Neural cell (in vitro differentiated cells): Measurements from ENCODE around the gene LDAH. TPM values are rescaled to one million over a fixed set of nuclear protein-coding genes. Genes with fewer than 3 reads are reported as not detected.

Source experiments
- H2AFZ ChIP-seq: fragments of 200-600, 300-800 bp; sonication (generic), shearing (Covaris generic); 2 replicates; pipeline ENCODE4 v1.6.0; 2014; ENCODE audit warnings: low read depth, mild to moderate bottlenecking, antibody characterized with exemption, low read length, moderate library complexity
- H3F3A ChIP-seq: fragments of 200-600 bp; shearing (Covaris generic); 2 replicates; pipeline ENCODE4 v1.6.1; 2016; ENCODE audit warnings: mild to moderate bottlenecking, moderate library complexity, mixed read lengths, antibody characterized with exemption, low read length; ENCODE audit not compliant: insufficient read depth, poor library complexity, severe bottlenecking
- H3K27ac ChIP-seq: fragments of 200-600, 300-800 bp; sonication (generic), shearing (Covaris generic); 2 replicates; pipeline ENCODE4 v1.5.1; 2014; ENCODE audit warnings: mild to moderate bottlenecking, low read length, moderate library complexity
- H3K27me3 ChIP-seq: fragments of 300-800, 200-600 bp; sonication (generic), shearing (Covaris generic); 2 replicates; pipeline ENCODE4 v1.6.0; 2014; ENCODE audit warnings: mild to moderate bottlenecking, low read depth, low read length, moderate library complexity; ENCODE audit not compliant: insufficient read depth
- H3K36me3 ChIP-seq: fragments of 300-800, 200-600 bp; sonication (generic), shearing (Covaris generic); 2 replicates; pipeline ENCODE4 v1.5.1; 2014; ENCODE audit warnings: mild to moderate bottlenecking, antibody characterized with exemption, low read length, moderate library complexity; ENCODE audit not compliant: insufficient read depth
- H3K4me2 ChIP-seq: fragments of 300-800, 200-600 bp; sonication (generic), shearing (Covaris generic); 2 replicates; pipeline ENCODE4 v1.6.0; 2014; ENCODE audit warnings: mild to moderate bottlenecking, low read length
- H3K4me3 ChIP-seq: fragments of 300-800, 200-600 bp; sonication (generic), shearing (Covaris generic); 2 replicates; pipeline ENCODE4 v1.5.1; 2014; ENCODE audit warnings: mild to moderate bottlenecking, low read length, moderate library complexity
- H3K79me2 ChIP-seq: fragments of 200-600 bp; shearing (Covaris generic); replicated peaks from 2 replicates; pipeline ENCODE4 v1.6.0; 2014; ENCODE audit warnings: mild to moderate bottlenecking, low read length, moderate library complexity; ENCODE audit not compliant: insufficient read depth
- H3K9ac ChIP-seq: fragments of 300-800, 200-600 bp; sonication (generic), shearing (Covaris generic); 2 replicates; pipeline ENCODE4 v1.6.1; 2016; ENCODE audit warnings: mild to moderate bottlenecking, low read length, mixed read lengths
- H3K9me2 ChIP-seq: fragments of 200-600 bp; shearing (Covaris generic); 2 replicates; pipeline ENCODE4 v1.6.1; 2016; ENCODE audit warnings: mild to moderate bottlenecking, low read length, mixed read lengths; ENCODE audit not compliant: insufficient read depth
- H3K9me3 ChIP-seq: fragments of 200-600, 300-800 bp; sonication (generic), shearing (Covaris generic); 2 replicates; pipeline ENCODE4 v1.6.1; 2016; ENCODE audit warnings: mild to moderate bottlenecking, mixed run types, low read length, moderate library complexity, mixed read lengths
- H4K20me1 ChIP-seq: fragments of 200-600 bp; shearing (Covaris generic); 2 replicates; pipeline ENCODE4 v1.6.1; 2016; ENCODE audit warnings: mild to moderate bottlenecking, mixed run types; ENCODE audit not compliant: insufficient read depth
- CTCF ChIP-seq: fragments of 450-650 bp; IDR thresholded peaks from 2 replicates; pipeline ENCODE4 v1.5.1; 2014; ENCODE audit warnings: antibody characterized with exemption, mild to moderate bottlenecking, moderate library complexity; ENCODE audit not compliant: poor library complexity, severe bottlenecking
- EP300 ChIP-seq: fragments of 450-650 bp; conservative IDR thresholded peaks from 2 replicates; pipeline ENCODE4 v1.6.1; 2014; ENCODE audit warnings: antibody characterized with exemption, mild to moderate bottlenecking, moderate library complexity; ENCODE audit not compliant: poor library complexity, severe bottlenecking
- EZH2 ChIP-seq: fragments of 200-600, 300-800 bp; shearing (Covaris generic), sonication (generic); IDR thresholded peaks from 2 replicates; pipeline ENCODE4 v1.6.1; 2014; ENCODE audit warnings: antibody characterized with exemption, low read length, borderline replicate concordance, mild to moderate bottlenecking; ENCODE audit not compliant: insufficient read depth, poor library complexity, severe bottlenecking
- MXI1 ChIP-seq: fragments of 450-650 bp; conservative IDR thresholded peaks from 2 replicates; pipeline ENCODE4 v1.6.1; 2014; ENCODE audit warnings: antibody characterized with exemption, mild to moderate bottlenecking; ENCODE audit not compliant: poor library complexity, severe bottlenecking
- POLR2AphosphoS5 ChIP-seq: IDR thresholded peaks from 2 replicates; pipeline ENCODE4 v1.6.1; 2012
- RAD21 ChIP-seq: fragments of 450-650 bp; conservative IDR thresholded peaks from 2 replicates; pipeline ENCODE4 v1.6.1; 2014; ENCODE audit warnings: antibody characterized with exemption, mild to moderate bottlenecking, moderate library complexity
- REST ChIP-seq: IDR thresholded peaks from 2 replicates; pipeline ENCODE4 v1.6.1; 2012; ENCODE audit warnings: borderline replicate concordance
- SMC3 ChIP-seq: fragments of 450-650 bp; conservative IDR thresholded peaks from 2 replicates; pipeline ENCODE4 v1.6.1; 2014; ENCODE audit warnings: antibody characterized with exemption, mild to moderate bottlenecking, moderate library complexity; ENCODE audit not compliant: poor library complexity
- TAF1 ChIP-seq: IDR thresholded peaks from 2 replicates; pipeline ENCODE4 v1.6.1; 2012; ENCODE audit warnings: low read depth
- polyA plus RNA-seq: library from polyadenylated mRNA; depleted of rRNA; stranded (reverse); fragments of >200 nt; gene quantifications from 2 replicates; pipeline ENCODE4 v1.2.3, GENCODE V29; 2014

The LDAH gene
- polyA plus RNA-seq, 1 donor from 2014 or later, result 44.1 TPM

GRCh38 chr2:20687260-20687832 lies 135.6 kb downstream of the LDAH start:
- H3K9me3 ChIP-seq, result no peaks in the 10 kb centered on the region
- no peaks in the 10 kb centered on the region for H3K9me2 ChIP-seq
- no peaks in the 10 kb centered on the region for H3K36me3 ChIP-seq
- no peak overlapping the region for H3K4me2 ChIP-seq
- H3K79me2 ChIP-seq, result no peaks in the 10 kb centered on the region
- TF ChIP-seq CTCF (no peak), SMC3 (no peak)
- no peak overlapping the region for H3K9ac ChIP-seq
- no peak overlapping the region for H3K4me3 ChIP-seq
- H4K20me1 ChIP-seq, result no peaks in the 10 kb centered on the region
- H2AFZ ChIP-seq, result no peak overlapping the region
- no peaks in the 10 kb centered on the region for H3F3A ChIP-seq
- H3K27me3 ChIP-seq, result no peaks in the 10 kb centered on the region
- H3K27ac ChIP-seq, result no peak overlapping the region

GRCh38 chr2:20684581-20685063 lies 138.3 kb downstream of the LDAH start:
- no peak overlapping the region for H3K27ac ChIP-seq
- H3F3A ChIP-seq, result no peaks in the 10 kb centered on the region
- no peak overlapping the region for H2AFZ ChIP-seq
- H3K9ac ChIP-seq, result no peak overlapping the region
- H3K27me3 ChIP-seq, result no peaks in the 10 kb centered on the region
- H3K79me2 ChIP-seq, result no peaks in the 10 kb centered on the region
- no peaks in the 10 kb centered on the region for H3K9me3 ChIP-seq
- H3K4me3 ChIP-seq, result no peak overlapping the region
- H4K20me1 ChIP-seq, result no peaks in the 10 kb centered on the region
- TF ChIP-seq EP300 (no peak), MXI1 (no peak), POLR2AphosphoS5 (no peak), RAD21 (no peak), EZH2 (no peak), TAF1 (no peak), REST (no peak), CTCF (no peak), SMC3 (no peak)
- H3K36me3 ChIP-seq, result no peaks in the 10 kb centered on the region
- H3K4me2 ChIP-seq, result no peak overlapping the region
- no peaks in the 10 kb centered on the region for H3K9me2 ChIP-seq
